Fibroblast of villous mesenchyme (primary cell): Measurements from ENCODE around the gene SUCLG2. TPM values are rescaled to one million over a fixed set of nuclear protein-coding genes. Genes with fewer than 3 reads are reported as not detected.

Experiments
- DNase-seq: peaks from one replicate; pipeline ENCODE4 v3.0.0-alpha.2; 2010; ENCODE audit warnings: low read depth
- H3K4me3 ChIP-seq: 2 replicates; pipeline ENCODE4 v1.5.1; 2011; ENCODE audit warnings: low read depth, mild to moderate bottlenecking, low read length
- total RNA-seq: library from RNA; depleted of rRNA; stranded (reverse); fragments of >200 nt; gene quantifications from 2 replicates; pipeline ENCODE4 v1.2.3, GENCODE V29; 2012
- TF ChIP-seq, protein P1 (sequence below): IDR thresholded peaks from 2 replicates; pipeline ENCODE4 v1.5.1; 2012; ENCODE audit warnings: low read depth, mild to moderate bottlenecking, low read length; ENCODE audit not compliant: insufficient read depth

Gene SUCLG2
- total RNA-seq, 1 donor = 45.8 TPM

DNA sequence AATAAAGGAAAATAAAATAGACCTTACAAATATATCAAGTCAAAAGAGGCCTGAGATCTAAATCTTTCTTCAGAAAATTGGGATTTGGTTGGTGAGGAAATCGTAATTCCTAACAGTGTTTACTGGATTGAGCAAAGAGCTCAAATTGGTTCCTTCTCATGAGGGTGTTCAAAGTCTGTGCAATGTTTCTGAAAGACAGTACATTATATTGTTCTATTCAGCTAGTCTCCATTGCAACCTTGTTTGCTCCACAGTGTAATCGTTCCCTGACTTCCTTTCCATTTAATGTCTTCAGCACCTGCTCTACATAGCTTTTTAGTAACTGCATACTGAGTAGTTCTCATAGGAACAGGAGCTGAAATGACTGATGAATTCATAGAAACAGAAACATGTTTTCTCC, 326.8 kb downstream of the SUCLG2 start:
- DNase-seq = no peak
- no peak overlapping the region for H3K4me3 ChIP-seq
- TF ChIP-seq, protein P1, sequence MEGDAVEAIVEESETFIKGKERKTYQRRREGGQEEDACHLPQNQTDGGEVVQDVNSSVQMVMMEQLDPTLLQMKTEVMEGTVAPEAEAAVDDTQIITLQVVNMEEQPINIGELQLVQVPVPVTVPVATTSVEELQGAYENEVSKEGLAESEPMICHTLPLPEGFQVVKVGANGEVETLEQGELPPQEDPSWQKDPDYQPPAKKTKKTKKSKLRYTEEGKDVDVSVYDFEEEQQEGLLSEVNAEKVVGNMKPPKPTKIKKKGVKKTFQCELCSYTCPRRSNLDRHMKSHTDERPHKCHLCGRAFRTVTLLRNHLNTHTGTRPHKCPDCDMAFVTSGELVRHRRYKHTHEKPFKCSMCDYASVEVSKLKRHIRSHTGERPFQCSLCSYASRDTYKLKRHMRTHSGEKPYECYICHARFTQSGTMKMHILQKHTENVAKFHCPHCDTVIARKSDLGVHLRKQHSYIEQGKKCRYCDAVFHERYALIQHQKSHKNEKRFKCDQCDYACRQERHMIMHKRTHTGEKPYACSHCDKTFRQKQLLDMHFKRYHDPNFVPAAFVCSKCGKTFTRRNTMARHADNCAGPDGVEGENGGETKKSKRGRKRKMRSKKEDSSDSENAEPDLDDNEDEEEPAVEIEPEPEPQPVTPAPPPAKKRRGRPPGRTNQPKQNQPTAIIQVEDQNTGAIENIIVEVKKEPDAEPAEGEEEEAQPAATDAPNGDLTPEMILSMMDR = no peak

DNA sequence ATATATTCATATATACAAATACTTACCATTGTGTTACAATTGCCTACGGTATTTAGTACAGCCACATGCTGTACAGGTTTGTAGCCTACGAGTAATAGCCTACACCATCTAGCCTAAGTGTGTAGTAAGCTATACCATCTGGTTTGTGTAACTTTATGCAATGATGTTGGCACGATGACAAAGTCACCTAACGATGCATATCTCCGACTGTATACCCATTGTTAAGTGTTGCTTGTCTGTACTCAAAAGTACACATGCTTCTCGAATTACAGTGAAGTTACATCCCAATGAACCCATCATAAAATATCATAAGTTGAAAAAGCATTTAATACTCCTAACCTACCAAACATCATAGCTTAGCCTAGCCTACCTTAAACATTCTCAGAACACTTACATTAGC, 329.2 kb downstream of the SUCLG2 start:
- DNase-seq = no peak
- TF ChIP-seq, protein P1 = no peak
- no peak overlapping the region for H3K4me3 ChIP-seq
